GM19397 (cell line): ENCODE measurements around the gene OR13J1.
"Not testable (repeated sequence)": the region's sequence is repeated elsewhere in the genome, so short reads cannot be mapped to it uniquely, and the experiment has no call there.

Experiments used
- ATAC-seq: cut with Tn5 transposase; IDR thresholded peaks from one replicate; pipeline ENCODE4 v1.9.1; 2021; ENCODE audit warnings: mild to moderate bottlenecking, moderate library complexity; ENCODE audit not compliant: unreplicated experiment

The OR13J1 gene

GRCh38 chr9:35905051-35905781 is 35.0 kb upstream of the OR13J1 start:
- no peak for ATAC-seq

- ATAC-seq: no peak
Measured at GRCh38 chr9:35904338-35904737, 34.1 kb upstream of the OR13J1 start.

DNA sequence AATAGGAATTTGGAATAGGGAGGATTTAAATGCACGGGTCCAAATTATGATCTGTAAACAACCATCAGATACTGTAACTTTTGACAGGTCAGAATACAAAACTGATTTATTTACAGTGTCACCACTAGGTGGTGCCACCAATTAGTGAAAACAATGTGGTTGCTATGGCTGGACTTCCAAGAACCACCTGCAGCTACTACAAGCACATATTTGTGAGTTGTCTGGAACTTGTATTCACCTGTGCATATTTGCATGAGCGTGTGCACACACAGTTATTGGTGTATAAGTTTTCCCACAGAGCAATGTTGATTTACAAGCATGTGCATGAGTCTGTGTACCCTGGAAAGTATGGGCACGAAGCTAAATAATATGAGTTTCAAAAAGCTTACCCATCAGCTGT is 32.8 kb upstream of the OR13J1 start:
- no peak for ATAC-seq

GRCh38 chr9:35899021-35899420 is 28.8 kb upstream of the OR13J1 start:
- no peak for ATAC-seq

DNA sequence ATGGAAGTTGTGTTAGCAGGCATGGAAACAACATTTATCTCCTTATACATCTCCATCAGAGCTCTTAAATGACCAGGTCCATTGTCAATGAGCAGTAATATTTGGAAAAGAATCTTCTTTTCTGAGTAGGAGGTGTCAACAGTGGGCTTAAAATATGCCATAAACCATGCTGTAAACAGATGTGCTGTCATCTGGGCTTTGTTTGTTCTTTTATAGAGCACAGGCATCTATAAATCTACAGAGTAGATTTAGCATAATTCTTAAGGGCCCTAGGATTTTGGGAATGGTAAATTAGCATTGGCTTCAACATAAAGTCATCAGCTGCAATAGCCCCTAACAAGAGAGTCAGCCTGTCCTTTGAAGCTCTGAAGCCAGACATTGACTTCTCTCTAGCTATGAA is 28.1 kb upstream of the OR13J1 start:
- no peak for ATAC-seq

GRCh38 chr9:35897376-35898099 is 27.3 kb upstream of the OR13J1 start:
- not testable (repeated sequence) for ATAC-seq

- ATAC-seq: no peak
Measured at GRCh38 chr9:35896570-35896969, 26.4 kb upstream of the OR13J1 start.

- ATAC-seq: no peak
Measured at GRCh38 chr9:35892051-35892450, 21.9 kb upstream of the OR13J1 start.

GRCh38 chr9:35891646-35892045 is 21.4 kb upstream of the OR13J1 start:
- no peak for ATAC-seq

DNA sequence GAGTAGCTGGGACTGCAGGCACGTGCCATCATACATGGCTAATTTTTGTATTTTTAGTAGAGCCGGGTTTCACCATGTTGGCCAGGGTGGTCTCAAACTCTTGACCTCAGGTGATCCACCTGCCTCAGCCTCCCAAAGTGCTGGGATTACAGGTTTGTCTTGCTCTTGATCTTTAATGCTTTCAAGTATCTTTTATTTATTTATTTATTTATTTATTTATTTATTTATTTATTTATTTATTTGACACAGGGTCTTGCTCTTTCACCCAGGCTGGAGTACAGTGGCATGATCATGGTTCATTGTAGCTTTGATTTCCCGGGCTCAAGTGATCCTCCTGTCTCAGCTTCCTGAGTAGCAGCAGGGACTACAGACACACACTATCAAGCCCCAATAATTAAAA is 14.7 kb upstream of the OR13J1 start:
- not testable (repeated sequence) for ATAC-seq

GRCh38 chr9:35882996-35883395 is 12.8 kb upstream of the OR13J1 start:
- ATAC-seq: no peak

DNA sequence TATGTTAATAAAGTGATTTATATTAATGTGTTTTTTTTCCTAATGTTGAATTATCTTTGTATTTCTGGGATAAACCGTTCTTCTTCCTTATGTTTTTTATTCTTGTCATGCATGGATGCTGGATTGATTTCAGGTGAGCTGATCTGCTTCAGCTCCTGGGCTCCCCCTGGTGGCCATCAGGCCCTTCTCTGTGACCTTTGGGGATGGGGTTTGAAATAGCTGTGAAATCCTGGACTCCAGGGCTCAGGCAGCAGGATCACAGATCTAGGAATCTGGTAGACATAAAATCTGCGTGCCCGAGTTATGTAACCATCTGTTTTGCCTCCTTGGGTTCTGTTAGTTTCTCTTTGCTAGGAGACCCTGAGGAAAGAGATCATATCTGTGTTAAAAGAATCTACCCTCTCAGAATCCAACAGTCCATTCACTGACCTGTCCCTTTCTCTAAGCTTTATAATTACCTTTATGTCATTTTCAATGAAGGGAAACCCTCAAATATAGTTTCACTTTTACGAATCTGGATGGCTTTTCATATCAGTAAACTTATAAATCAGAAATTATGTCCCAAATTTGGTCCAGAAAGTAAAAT is 12.2 kb upstream of the OR13J1 start:
- no peak for ATAC-seq

- ATAC-seq: no peak
Measured at GRCh38 chr9:35872505-35872904, 2.3 kb upstream of the OR13J1 start.

DNA sequence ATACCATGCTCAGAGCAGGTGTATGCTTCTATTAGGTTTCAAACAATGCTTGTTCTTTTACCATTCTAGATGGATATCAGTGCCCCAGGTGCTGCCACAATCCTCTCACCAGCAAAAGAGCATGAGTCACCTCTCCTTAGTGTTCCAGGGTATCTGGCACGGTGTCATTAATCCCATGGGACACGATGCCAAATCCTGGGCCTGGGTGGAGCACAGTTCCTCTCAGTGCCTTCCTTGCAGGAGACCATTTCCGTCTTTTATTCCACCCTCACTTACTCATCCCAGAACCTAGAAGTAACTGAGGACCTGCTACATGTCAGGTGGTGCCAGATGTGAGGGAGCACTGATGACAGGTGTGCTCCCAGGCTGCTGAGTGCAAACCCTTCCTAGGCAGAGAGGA is 1.3 kb upstream of the OR13J1 start:
- ATAC-seq: no peak

- ATAC-seq: no peak
Measured at GRCh38 chr9:35869621-35870216, 482 bp downstream of the OR13J1 start.

GRCh38 chr9:35868933-35869332 is 1.3 kb downstream of the OR13J1 start:
- no peak for ATAC-seq

DNA sequence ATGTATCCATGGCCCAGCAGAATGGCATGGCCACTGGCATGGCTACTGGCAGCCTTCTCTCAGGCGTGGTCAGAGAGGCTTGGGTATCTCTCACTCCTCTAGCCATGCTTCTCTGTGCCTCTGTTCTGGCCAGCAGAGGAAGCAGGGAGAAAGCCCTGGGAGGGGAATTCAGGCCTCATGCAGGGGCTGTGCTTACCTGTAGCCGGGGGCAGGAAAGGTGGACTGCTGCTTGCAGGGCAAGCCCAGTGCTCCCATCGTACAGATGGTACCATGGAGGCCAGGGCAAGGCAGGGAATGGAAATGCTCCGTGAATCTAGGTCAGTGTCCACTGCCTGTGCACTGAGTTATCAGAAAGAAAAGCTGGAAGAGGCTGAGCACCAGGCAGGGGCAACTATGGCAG is 2.7 kb downstream of the OR13J1 start:
- no peak for ATAC-seq

GRCh38 chr9:35864695-35865255 is 5.4 kb downstream of the OR13J1 start:
- ATAC-seq: no peak

GRCh38 chr9:35863583-35863982 is 6.6 kb downstream of the OR13J1 start:
- no peak for ATAC-seq

- no peak for ATAC-seq
Measured at GRCh38 chr9:35862328-35862727, 7.9 kb downstream of the OR13J1 start.

GRCh38 chr9:35861161-35861897 is 8.9 kb downstream of the OR13J1 start:
- no peak for ATAC-seq
